Testis (tissue), 2 donors: ENCODE measurements around the gene BEST1.

ENCODE experiments used
- CTCF ChIP-seq, 3 experiments: fragments of 450-650 bp in 2 of 3; fragments of 200-600 bp in 1 of 3; sonication (generic) in 1 of 3; IDR thresholded peaks; one replicate each; pipeline ENCODE4 v1.5.1; 2016 to 2019; ENCODE audit warnings: antibody characterized with exemption in 3 of 3, mild to moderate bottlenecking in 2 of 3, moderate library complexity in 1 of 3
- POLR2A ChIP-seq: fragments of 450-650 bp; IDR thresholded peaks from one replicate; pipeline ENCODE4 v1.6.1; 2017; ENCODE audit warnings: antibody characterized with exemption, mild to moderate bottlenecking, moderate library complexity

- no peak for TF ChIP-seq CTCF (IDR thresholded peaks at IDR 0.05)
- TF ChIP-seq POLR2A = no peak
Measured at GRCh38 chr11:61945191-61945590, 5.0 kb upstream of the BEST1 start.
